T-helper 17 cell (primary cell): ENCODE measurements around the gene LSM14B. TPM values are rescaled to one million over a fixed set of nuclear protein-coding genes. Genes with fewer than 3 reads are reported as not detected.
"Not testable (repeated sequence)": the region's sequence is repeated elsewhere in the genome, so short reads cannot be mapped to it uniquely, and the experiment has no call there.

ENCODE experiments used
- ATAC-seq: fragments of 150-1000 bp; cut with Tn5 transposase; 2 replicates; pipeline ENCODE4 v1.10.0; 2021; ENCODE audit warnings: mild to moderate bottlenecking, moderate library complexity
- DNase-seq, 3 donors: peaks; one replicate each; pipeline versions ENCODE4 v3.0.0 to v3.0.0-alpha.2; 2020 to 2021
- H3K9me3 ChIP-seq: one replicate; pipeline ENCODE4 v1.7.0; 2013; ENCODE audit warnings: low read length, mild to moderate bottlenecking; ENCODE audit not compliant: control insufficient read depth, poor library complexity, severe bottlenecking
- H3K27ac Mint-ChIP-seq: one replicate; pipeline ENCODE4 v1.8.0; 2022; ENCODE audit warnings: mild to moderate bottlenecking, moderate library complexity, mixed read lengths
- H3K27me3 Mint-ChIP-seq: one replicate; pipeline ENCODE4 v1.8.0; 2022; ENCODE audit warnings: mixed read lengths
- H3K36me3 Mint-ChIP-seq: one replicate; pipeline ENCODE4 v1.8.0; 2022; ENCODE audit warnings: low read depth, mixed read lengths
- H3K4me1 Mint-ChIP-seq: one replicate; pipeline ENCODE4 v1.8.0; 2022; ENCODE audit warnings: mild to moderate bottlenecking, mixed read lengths
- H3K4me3 Mint-ChIP-seq: one replicate; pipeline ENCODE4 v1.8.0; 2022; ENCODE audit warnings: mild to moderate bottlenecking, moderate library complexity, mixed read lengths
- total RNA-seq, 4 donors: library from RNA in 2 of 4; stranded (reverse) in 2 of 4; gene quantifications; one replicate each; pipeline ENCODE4 v1.2.3 and lab custom pipeline; 2022 to 2026

The LSM14B gene
- total RNA-seq, 2 donors from 2014 or later = 32.3 to 34.1 TPM

DNA sequence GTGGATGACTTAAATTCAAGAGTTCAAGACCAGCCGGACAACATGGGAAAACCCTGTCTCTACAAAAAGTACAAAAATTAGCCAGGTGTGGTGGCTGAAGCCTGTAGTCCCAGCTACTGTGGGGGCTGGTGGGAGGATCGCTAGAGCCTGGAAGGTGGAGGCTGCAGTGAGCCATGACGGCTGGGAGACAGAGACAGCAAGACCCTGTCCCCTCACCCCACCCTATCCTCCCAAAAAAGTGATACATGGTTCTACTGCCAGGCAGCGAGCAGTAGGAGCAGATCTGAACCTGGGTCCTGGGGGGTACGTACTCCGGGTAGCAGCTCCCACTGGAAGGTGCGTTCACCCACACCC lies 18.7 kb downstream of the LSM14B start:
- ATAC-seq = no peak
- no peak for DNase-seq
- no peaks in the 10 kb centered on the region for H3K9me3 ChIP-seq
- H3K4me1 Mint-ChIP-seq = peaks cover 40% of the 10 kb centered on the region
- no peaks in the 10 kb centered on the region for H3K27me3 Mint-ChIP-seq
- H3K4me3 Mint-ChIP-seq = peak overlapping the region; percentile 89
- peak overlapping the region; percentile 93 for H3K27ac Mint-ChIP-seq
- H3K36me3 Mint-ChIP-seq = peaks cover 5% of the 10 kb centered on the region

GRCh38 chr20:62141397-62142251 lies 19.3 kb downstream of the LSM14B start:
- H3K27ac Mint-ChIP-seq = peak overlapping the region; percentile 93
- no peaks in the 10 kb centered on the region for H3K9me3 ChIP-seq
- peaks cover 5% of the 10 kb centered on the region for H3K36me3 Mint-ChIP-seq
- H3K4me1 Mint-ChIP-seq = peaks cover 40% of the 10 kb centered on the region
- peak overlapping the region; percentile 89 for H3K4me3 Mint-ChIP-seq
- no peaks in the 10 kb centered on the region for H3K27me3 Mint-ChIP-seq
- ATAC-seq (no peak), DNase-seq (no peak)

DNA sequence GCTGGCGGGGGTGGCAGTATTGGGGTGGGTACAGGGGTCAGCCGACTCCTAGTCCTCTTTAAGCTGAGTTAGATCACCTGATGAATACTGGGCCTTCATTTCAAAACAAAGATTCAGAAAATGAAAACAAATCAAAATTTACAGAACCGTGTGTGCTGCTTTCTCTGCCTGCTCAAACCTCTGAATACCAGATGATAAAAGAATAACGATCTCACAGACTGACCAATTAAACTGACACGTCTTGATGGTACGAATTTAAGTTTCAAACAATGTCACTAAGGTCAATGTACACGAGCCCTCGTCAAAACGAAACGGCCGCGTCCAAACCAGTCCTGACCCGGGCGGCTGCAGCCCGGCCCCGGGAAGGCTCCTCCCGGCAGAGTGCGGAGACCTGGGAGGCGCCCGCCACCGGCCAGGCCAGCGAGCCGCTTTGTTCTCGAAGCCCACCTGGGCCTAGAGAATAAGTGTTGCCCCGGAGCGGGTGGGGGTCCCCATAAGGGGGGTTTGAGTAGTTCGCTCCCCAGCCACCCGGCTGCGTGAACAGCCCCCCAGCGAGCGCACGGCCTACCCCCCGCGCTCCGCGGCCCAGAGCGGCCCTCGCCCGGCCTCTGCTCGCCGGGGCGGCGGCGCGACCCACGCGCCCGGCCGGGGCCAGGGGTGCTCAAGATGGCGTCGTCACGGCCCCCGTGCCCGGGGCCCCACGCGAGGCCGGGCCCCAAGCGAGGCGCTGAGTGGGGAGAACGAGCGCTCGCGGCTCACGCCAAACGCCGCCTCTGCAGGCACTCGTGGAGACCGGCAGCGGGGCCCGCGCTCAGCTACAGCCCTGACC lies 20.2 kb downstream of the LSM14B start:
- H3K36me3 Mint-ChIP-seq = peaks cover 5% of the 10 kb centered on the region
- no peak for DNase-seq
- no peaks in the 10 kb centered on the region for H3K9me3 ChIP-seq
- H3K27ac Mint-ChIP-seq = peak overlapping the region; percentile 93
- no peak for ATAC-seq
- peak overlapping the region; percentile 89 for H3K4me3 Mint-ChIP-seq
- peaks cover 35% of the 10 kb centered on the region for H3K4me1 Mint-ChIP-seq
- no peaks in the 10 kb centered on the region for H3K27me3 Mint-ChIP-seq

GRCh38 chr20:62143081-62143956 lies 21.0 kb downstream of the LSM14B start, which contains the start of the genes PSMA7 and SS18L1:
TSS of gene PSMA7 (minus strand) at chr20:62143394. CDS start at chr20:62143303, 91 bp downstream.
TSS of gene SS18L1 (plus strand) at chr20:62143769. CDS start at chr20:62143821, 52 bp downstream.
- peak; percentile 89 for ATAC-seq
- Mint-ChIP-seq H3K27ac (peak within 1 kb of the TSS; percentile 93), H3K27me3 (no peaks in the 10 kb centered on the region), H3K4me1 (peaks cover 29% of the 10 kb centered on the region), H3K36me3 (peaks cover 2% of the 10 kb centered on the region), H3K4me3 (peak within 1 kb of the TSS; percentile 89)
- H3K9me3 ChIP-seq = no peaks in the 10 kb centered on the region
- DNase-seq = peak; percentile 80 to 85 (median 80)

- Mint-ChIP-seq H3K36me3 (peaks cover 2% of the 10 kb centered on the region), H3K4me1 (peaks cover 30% of the 10 kb centered on the region), H3K27me3 (no peaks in the 10 kb centered on the region), H3K27ac (peak overlapping the region; percentile 39), H3K4me3 (peak overlapping the region; percentile 85)
- ATAC-seq (no peak), DNase-seq (peak; percentile 21 to 30 (median 24))
- H3K9me3 ChIP-seq = no peaks in the 10 kb centered on the region
These were observed 21.9 kb downstream of the LSM14B start for GRCh38 chr20:62143957-62144825.

GRCh38 chr20:62145688-62146018 lies 23.4 kb downstream of the LSM14B start:
- Mint-ChIP-seq H3K27ac (no peak overlapping the region), H3K4me1 (peaks cover 33% of the 10 kb centered on the region)
- no peak for DNase-seq

GRCh38 chr20:62146019-62146755 lies 23.9 kb downstream of the LSM14B start:
- Mint-ChIP-seq H3K4me3 (no peak overlapping the region), H3K4me1 (peaks cover 32% of the 10 kb centered on the region), H3K27ac (no peak overlapping the region), H3K27me3 (no peaks in the 10 kb centered on the region), H3K36me3 (no peaks in the 10 kb centered on the region)
- ATAC-seq (no peak), DNase-seq (no peak)
- H3K9me3 ChIP-seq = no peaks in the 10 kb centered on the region

More at GRCh38 chr20:62145688-62146018, 23.4 kb downstream of the LSM14B start:
- peak overlapping the region; percentile 85 for H3K4me3 Mint-ChIP-seq
- no peaks in the 10 kb centered on the region for H3K9me3 ChIP-seq
- no peaks in the 10 kb centered on the region for H3K27me3 Mint-ChIP-seq
- H3K36me3 Mint-ChIP-seq = peaks cover 1% of the 10 kb centered on the region
- ATAC-seq = no peak

- DNase-seq (no peak), ATAC-seq (no peak)
- H3K27me3 Mint-ChIP-seq = no peaks in the 10 kb centered on the region
- peaks cover 24% of the 10 kb centered on the region for H3K4me1 Mint-ChIP-seq
- H3K4me3 Mint-ChIP-seq = no peak overlapping the region
- no peaks in the 10 kb centered on the region for H3K36me3 Mint-ChIP-seq
- H3K9me3 ChIP-seq = no peaks in the 10 kb centered on the region
- H3K27ac Mint-ChIP-seq = no peak overlapping the region
These were observed 24.9 kb downstream of the LSM14B start for GRCh38 chr20:62147125-62147524.

- no peaks in the 10 kb centered on the region for H3K9me3 ChIP-seq
- H3K4me3 Mint-ChIP-seq = no peak overlapping the region
- ATAC-seq (no peak), DNase-seq (no peak)
- no peaks in the 10 kb centered on the region for H3K36me3 Mint-ChIP-seq
- H3K4me1 Mint-ChIP-seq = peaks cover 22% of the 10 kb centered on the region
- H3K27ac Mint-ChIP-seq = no peak overlapping the region
- H3K27me3 Mint-ChIP-seq = no peaks in the 10 kb centered on the region
These were observed 25.3 kb downstream of the LSM14B start for GRCh38 chr20:62147528-62147927.

DNA sequence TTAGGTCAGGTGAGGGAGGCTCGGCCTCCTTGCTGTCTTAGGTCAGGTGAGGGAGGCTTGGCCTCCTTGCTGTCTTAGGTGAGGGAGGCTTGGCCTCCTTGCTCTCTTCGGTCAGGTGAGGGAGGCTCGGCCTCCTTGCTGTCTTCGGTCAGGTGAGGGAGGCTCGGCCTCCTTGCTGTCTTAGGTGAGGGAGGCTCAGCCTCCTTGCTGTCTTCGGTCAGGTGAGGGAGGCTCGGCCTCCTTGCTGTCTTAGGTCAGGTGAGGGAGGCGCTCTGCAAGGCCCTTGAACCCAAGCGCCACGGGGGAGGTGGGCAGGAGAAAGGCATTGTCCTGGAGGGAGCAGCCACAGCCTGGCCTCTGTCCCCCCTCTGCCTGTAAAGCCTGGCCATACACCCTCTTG lies 26.1 kb downstream of the LSM14B start:
- DNase-seq, ATAC-seq, H3K9me3 ChIP-seq, H3K27ac Mint-ChIP-seq, H3K27me3 Mint-ChIP-seq, H3K36me3 Mint-ChIP-seq, H3K4me3 Mint-ChIP-seq: not testable (repeated sequence)
- H3K4me1 Mint-ChIP-seq = peaks cover 22% of the 10 kb centered on the region

DNA sequence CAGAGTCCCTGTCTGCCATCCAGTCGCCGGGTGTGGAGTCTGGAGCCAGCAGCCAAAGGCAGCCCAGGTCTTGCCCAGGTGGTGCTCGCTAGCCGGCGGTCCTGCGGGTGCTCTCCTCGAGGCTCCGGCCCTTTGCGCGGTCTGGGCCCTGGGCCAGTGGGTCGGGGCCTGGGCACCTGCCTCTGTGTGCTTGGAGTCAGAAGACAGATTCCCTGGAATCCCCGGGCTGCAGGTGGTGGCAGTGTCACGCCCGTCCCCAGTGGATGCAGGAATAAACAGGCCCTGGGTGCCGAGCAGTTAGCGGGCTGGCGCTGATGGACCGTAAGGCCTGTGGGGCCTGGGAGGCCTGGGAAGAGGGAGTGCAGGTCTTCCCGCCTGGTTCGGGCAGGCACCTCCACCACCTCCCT lies 26.6 kb downstream of the LSM14B start:
- H3K4me3 Mint-ChIP-seq = no peak overlapping the region
- no peaks in the 10 kb centered on the region for H3K9me3 ChIP-seq
- H3K4me1 Mint-ChIP-seq = peaks cover 22% of the 10 kb centered on the region
- ATAC-seq (no peak), DNase-seq (no peak)
- H3K27ac Mint-ChIP-seq = peak overlapping the region; percentile 6
- no peaks in the 10 kb centered on the region for H3K27me3 Mint-ChIP-seq
- peaks cover 2% of the 10 kb centered on the region for H3K36me3 Mint-ChIP-seq
